Endothelial cell (in vitro differentiated cells): ENCODE results near the gene EN1. TPM values are rescaled to one million over a fixed set of nuclear protein-coding genes. Genes with fewer than 3 reads are reported as not detected.

Experiments
- DNase-seq: peaks from one replicate; pipeline ENCODE4 v3.0.0; 2021; ENCODE audit warnings: low spot score
- H3K27ac Mint-ChIP-seq: one replicate; pipeline ENCODE4 v1.8.0; 2021; ENCODE audit warnings: mixed read lengths, inconsistent platforms; ENCODE audit not compliant: unreplicated experiment
- H3K27me3 Mint-ChIP-seq: one replicate; pipeline ENCODE4 v1.8.0; 2021; ENCODE audit warnings: mild to moderate bottlenecking, moderate library complexity, mixed read lengths, inconsistent platforms; ENCODE audit not compliant: unreplicated experiment
- H3K36me3 Mint-ChIP-seq: one replicate; pipeline ENCODE4 v1.8.0; 2021; ENCODE audit warnings: mild to moderate bottlenecking, low read depth, mixed read lengths, inconsistent platforms; ENCODE audit not compliant: unreplicated experiment
- H3K4me1 Mint-ChIP-seq: one replicate; pipeline ENCODE4 v1.8.0; 2021; ENCODE audit warnings: mild to moderate bottlenecking, mixed read lengths, inconsistent platforms; ENCODE audit not compliant: unreplicated experiment
- H3K4me3 Mint-ChIP-seq: one replicate; pipeline ENCODE4 v1.8.0; 2021; ENCODE audit warnings: mild to moderate bottlenecking, mixed read lengths, inconsistent platforms; ENCODE audit not compliant: unreplicated experiment
- H3K9me3 Mint-ChIP-seq: one replicate; pipeline ENCODE4 v1.8.0; 2021; ENCODE audit warnings: mixed read lengths, inconsistent platforms; ENCODE audit not compliant: unreplicated experiment
- total RNA-seq: library from RNA; stranded (reverse); fragmentation: NEBNext Ultra II Directional; extraction: Animal tissue kit (Norgen Biotek cat#: 25700); gene quantifications from one replicate; pipeline ENCODE4 v1.2.1, GENCODE V29; 2021; ENCODE audit not compliant: unreplicated experiment
- TF ChIP-seq, protein P1 (sequence below): fragments of 200-600 bp; sonication (generic); IDR thresholded peaks from one replicate; pipeline ENCODE4 v1.5.0; 2021; ENCODE audit warnings: antibody characterized with exemption; ENCODE audit not compliant: unreplicated experiment

EN1 gene
- total RNA-seq, 1 donor from 2014 or later: 0.87 TPM

GRCh38 chr2:118850168-118850900, 2.9 kb upstream of the EN1 start:
- Mint-ChIP-seq H3K9me3 (no peaks in the 10 kb centered on the region), H3K4me1 (peaks cover 43% of the 10 kb centered on the region), H3K36me3 (peaks cover 5% of the 10 kb centered on the region), H3K27me3 (peaks cover 59% of the 10 kb centered on the region), H3K4me3 (no peak overlapping the region), H3K27ac (no peak overlapping the region)
- TF ChIP-seq, protein P1, sequence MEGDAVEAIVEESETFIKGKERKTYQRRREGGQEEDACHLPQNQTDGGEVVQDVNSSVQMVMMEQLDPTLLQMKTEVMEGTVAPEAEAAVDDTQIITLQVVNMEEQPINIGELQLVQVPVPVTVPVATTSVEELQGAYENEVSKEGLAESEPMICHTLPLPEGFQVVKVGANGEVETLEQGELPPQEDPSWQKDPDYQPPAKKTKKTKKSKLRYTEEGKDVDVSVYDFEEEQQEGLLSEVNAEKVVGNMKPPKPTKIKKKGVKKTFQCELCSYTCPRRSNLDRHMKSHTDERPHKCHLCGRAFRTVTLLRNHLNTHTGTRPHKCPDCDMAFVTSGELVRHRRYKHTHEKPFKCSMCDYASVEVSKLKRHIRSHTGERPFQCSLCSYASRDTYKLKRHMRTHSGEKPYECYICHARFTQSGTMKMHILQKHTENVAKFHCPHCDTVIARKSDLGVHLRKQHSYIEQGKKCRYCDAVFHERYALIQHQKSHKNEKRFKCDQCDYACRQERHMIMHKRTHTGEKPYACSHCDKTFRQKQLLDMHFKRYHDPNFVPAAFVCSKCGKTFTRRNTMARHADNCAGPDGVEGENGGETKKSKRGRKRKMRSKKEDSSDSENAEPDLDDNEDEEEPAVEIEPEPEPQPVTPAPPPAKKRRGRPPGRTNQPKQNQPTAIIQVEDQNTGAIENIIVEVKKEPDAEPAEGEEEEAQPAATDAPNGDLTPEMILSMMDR: no peak
- peak; percentile 12 for DNase-seq

- no peak for DNase-seq
- H3K9me3 Mint-ChIP-seq: no peaks in the 10 kb centered on the region
- peaks cover 5% of the 10 kb centered on the region for H3K36me3 Mint-ChIP-seq
- TF ChIP-seq, protein P1: no peak
- no peak overlapping the region for H3K27ac Mint-ChIP-seq
- no peak overlapping the region for H3K4me3 Mint-ChIP-seq
- peaks cover 49% of the 10 kb centered on the region for H3K4me1 Mint-ChIP-seq
- H3K27me3 Mint-ChIP-seq: peaks cover 59% of the 10 kb centered on the region
Observed at GRCh38 chr2:118849226-118850167, 2.0 kb upstream of the EN1 start.

GRCh38 chr2:118848381-118849225, 1.2 kb upstream of the EN1 start:
- Mint-ChIP-seq H3K36me3 (no peaks in the 10 kb centered on the region), H3K27me3 (peaks cover 57% of the 10 kb centered on the region), H3K27ac (no peak overlapping the region), H3K9me3 (no peaks in the 10 kb centered on the region), H3K4me3 (peak overlapping the region; percentile 67), H3K4me1 (peaks cover 47% of the 10 kb centered on the region)
- DNase-seq: peak; percentile 29
- TF ChIP-seq, protein P1: no peak

GRCh38 chr2:118847762-118848172, 319 bp upstream of the EN1 start:
- TF ChIP-seq, protein P1: no peak
- H3K27me3 Mint-ChIP-seq: peaks cover 53% of the 10 kb centered on the region
- H3K4me1 Mint-ChIP-seq: peaks cover 41% of the 10 kb centered on the region

More at GRCh38 chr2:118847762-118848172, 319 bp upstream of the EN1 start:
- Mint-ChIP-seq H3K9me3 (no peaks in the 10 kb centered on the region), H3K36me3 (no peaks in the 10 kb centered on the region), H3K27ac (no peak overlapping the region), H3K4me3 (peak overlapping the region; percentile 75)
- peak; percentile 57 for DNase-seq
